ENCODE results near the gene GANC. TPM values are rescaled to one million over a fixed set of nuclear protein-coding genes. Genes with fewer than 3 reads are reported as not detected.

Gene GANC
- total RNA-seq, 4 donors from 2014 or later: 24.3 to 35.5 (median 34.2) TPM

DNA sequence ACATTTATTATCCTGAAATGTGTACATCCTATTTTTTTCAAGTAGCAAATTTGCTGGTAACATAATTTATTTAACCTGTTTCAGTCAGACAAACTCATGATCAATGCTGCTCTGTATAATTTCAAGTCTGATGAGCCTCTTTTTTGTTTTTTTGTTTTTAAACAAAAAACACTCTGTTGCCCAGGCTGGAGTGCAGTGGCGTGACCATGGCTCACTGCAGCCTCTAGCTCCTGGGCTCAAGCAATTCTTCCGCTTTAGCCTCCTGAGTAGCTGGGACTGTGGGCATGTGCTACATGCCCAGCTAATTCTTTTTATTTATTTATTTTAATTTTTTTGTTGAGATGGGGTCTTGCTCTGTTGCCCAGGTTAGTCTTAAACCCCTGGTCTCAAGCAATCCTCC is 46.2 kb downstream of the GANC start:
- Histone ChIP-seq H3K27me3 (no peaks in the 10 kb centered on the region), H3K27ac (no peak overlapping the region), H3K4me1 (no peaks in the 10 kb centered on the region), H3K36me3 (peaks cover 0 to 54% (median 0%) of the 10 kb centered on the region in 3 donors), H3K4me3 (no peak overlapping the region), H3K9me3 (no peaks in the 10 kb centered on the region)
- WGBS, 2 donors: 88 to 100% methylated on average over 2 of the region's 2 CpGs
- DNase-seq (ENCODE audit: low spot score in 2 of 2): no peak
- TF ChIP-seq EP300 (IDR thresholded peaks at IDR 0.05) (no peak), POLR2A (IDR thresholded peaks at IDR 0.05) (no peak)
- TF ChIP-seq, protein P1, sequence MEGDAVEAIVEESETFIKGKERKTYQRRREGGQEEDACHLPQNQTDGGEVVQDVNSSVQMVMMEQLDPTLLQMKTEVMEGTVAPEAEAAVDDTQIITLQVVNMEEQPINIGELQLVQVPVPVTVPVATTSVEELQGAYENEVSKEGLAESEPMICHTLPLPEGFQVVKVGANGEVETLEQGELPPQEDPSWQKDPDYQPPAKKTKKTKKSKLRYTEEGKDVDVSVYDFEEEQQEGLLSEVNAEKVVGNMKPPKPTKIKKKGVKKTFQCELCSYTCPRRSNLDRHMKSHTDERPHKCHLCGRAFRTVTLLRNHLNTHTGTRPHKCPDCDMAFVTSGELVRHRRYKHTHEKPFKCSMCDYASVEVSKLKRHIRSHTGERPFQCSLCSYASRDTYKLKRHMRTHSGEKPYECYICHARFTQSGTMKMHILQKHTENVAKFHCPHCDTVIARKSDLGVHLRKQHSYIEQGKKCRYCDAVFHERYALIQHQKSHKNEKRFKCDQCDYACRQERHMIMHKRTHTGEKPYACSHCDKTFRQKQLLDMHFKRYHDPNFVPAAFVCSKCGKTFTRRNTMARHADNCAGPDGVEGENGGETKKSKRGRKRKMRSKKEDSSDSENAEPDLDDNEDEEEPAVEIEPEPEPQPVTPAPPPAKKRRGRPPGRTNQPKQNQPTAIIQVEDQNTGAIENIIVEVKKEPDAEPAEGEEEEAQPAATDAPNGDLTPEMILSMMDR (IDR thresholded peaks at IDR 0.05): no peak

DNA sequence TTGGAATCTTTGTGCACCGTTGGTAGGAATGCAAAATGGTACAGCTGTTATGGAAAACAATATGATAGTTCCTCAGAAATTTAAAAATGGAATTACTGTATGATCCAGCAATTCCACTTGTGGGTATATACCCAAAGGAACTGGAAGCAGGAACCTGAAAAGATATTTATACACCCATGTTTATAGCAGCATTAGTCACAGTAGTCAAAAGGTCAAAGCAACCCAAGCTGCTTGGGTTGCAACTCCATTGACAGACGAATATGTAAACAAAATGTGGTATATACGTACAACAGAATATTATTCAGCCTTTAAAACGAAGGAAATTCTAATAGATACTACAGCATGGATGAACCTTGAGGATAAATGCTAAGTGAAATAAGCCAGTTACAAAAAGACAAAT is 51.3 kb downstream of the GANC start:
- Histone ChIP-seq H3K4me3 (no peak overlapping the region), H3K27me3 (no peaks in the 10 kb centered on the region), H3K4me1 (no peaks in the 10 kb centered on the region), H3K36me3 (peaks cover 0 to 82% (median 0%) of the 10 kb centered on the region in 3 donors), H3K9me3 (no peaks in the 10 kb centered on the region), H3K27ac (no peak overlapping the region)
- TF ChIP-seq, protein P1 (IDR thresholded peaks at IDR 0.05): no peak
- TF ChIP-seq EP300 (IDR thresholded peaks at IDR 0.05): no peak
- TF ChIP-seq POLR2A (IDR thresholded peaks at IDR 0.05): no peak
- no peak for DNase-seq (ENCODE audit: low spot score in 2 of 2)
- 54 to 68% methylated on average over 4 of the region's 4 CpGs for WGBS, 2 donors

DNA sequence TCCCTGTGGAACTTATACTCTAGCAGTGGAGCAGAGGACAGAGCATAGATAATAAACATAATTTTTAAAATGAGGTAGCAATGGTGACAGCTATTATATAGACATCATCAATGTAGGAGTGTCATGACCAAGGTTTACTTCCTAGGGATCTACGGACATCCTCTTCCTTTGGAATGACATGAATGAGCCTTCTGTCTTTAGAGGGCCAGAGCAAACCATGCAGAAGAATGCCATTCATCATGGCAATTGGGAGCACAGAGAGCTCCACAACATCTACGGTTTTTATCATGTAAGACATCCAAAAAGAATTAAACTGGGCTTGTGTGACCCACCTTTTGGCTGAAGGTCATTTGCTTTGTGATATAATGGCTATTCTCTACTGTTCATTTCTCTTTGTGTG is 56.2 kb downstream of the GANC start:
- Histone ChIP-seq H3K9me3 (no peaks in the 10 kb centered on the region), H3K27me3 (no peaks in the 10 kb centered on the region), H3K27ac (no peak overlapping the region), H3K4me3 (no peak overlapping the region), H3K36me3 (peaks cover 0 to 72% (median 0%) of the 10 kb centered on the region in 3 donors), H3K4me1 (no peaks in the 10 kb centered on the region)
- WGBS, 2 donors: 47 to 50% methylated on average over 2 of the region's 2 CpGs
- TF ChIP-seq, protein P1 (IDR thresholded peaks at IDR 0.05): no peak
- TF ChIP-seq EP300 (IDR thresholded peaks at IDR 0.05) (no peak), POLR2A (IDR thresholded peaks at IDR 0.05) (no peak)
- DNase-seq (ENCODE audit: low spot score in 2 of 2): no peak

DNA sequence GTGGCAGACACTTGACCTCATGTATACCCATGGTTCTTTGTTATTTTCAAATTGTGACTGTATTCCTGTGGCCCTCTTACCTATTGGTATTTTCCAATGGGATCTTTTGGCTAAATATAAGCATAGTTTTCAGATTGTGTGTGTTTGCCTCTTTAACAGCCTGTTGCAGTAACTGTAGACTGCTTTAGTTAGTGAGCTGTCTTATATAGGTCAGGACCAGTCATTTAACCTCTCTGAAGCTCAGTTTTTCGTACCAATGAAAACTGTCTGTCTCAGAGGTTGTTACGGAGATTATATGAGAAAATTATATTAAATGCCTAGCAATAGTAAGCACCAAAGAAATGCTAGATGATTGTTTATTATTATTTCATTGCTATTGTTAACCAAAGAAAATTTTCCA is 57.0 kb downstream of the GANC start:
- Histone ChIP-seq H3K27me3 (no peaks in the 10 kb centered on the region), H3K36me3 (peaks cover 0 to 72% (median 0%) of the 10 kb centered on the region in 3 donors), H3K9me3 (peaks cover 0 to 8% (median 1%) of the 10 kb centered on the region in 4 donors), H3K27ac (no peak overlapping the region), H3K4me3 (no peak overlapping the region), H3K4me1 (no peaks in the 10 kb centered on the region)
- TF ChIP-seq EP300 (IDR thresholded peaks at IDR 0.05) (no peak), POLR2A (IDR thresholded peaks at IDR 0.05) (no peak)
- TF ChIP-seq, protein P1 (IDR thresholded peaks at IDR 0.05): no peak
- 63 to 82% methylated on average over 2 of the region's 2 CpGs for WGBS, 2 donors
- DNase-seq (ENCODE audit: low spot score in 2 of 2): no peak

DNA sequence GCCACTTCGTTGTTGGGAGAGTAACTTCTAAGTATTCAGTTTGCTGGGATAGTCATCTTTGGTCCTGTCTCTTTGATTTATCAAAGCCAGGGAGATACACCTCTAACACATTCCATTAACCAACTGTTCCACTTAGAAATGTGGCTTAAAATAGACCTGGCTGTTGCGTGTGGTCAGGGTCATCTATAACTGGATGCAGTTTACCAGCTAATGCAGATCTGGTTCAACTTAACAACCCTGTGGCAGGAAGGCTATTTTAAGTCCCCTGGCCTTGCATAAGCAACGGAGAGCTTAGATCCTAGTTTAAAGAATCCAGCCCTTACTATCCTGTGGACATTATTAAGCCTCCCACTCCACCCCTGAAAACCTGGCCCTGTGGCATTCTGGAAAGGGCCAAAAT is 58.2 kb downstream of the GANC start:
- peaks cover 0 to 17% (median 4%) of the 10 kb centered on the region in 4 donors for H3K9me3 ChIP-seq
- no peaks in the 10 kb centered on the region for H3K4me1 ChIP-seq
- no peak for DNase-seq (ENCODE audit: low spot score in 2 of 2)
- TF ChIP-seq EP300 (IDR thresholded peaks at IDR 0.05): no peak
- TF ChIP-seq, protein P1 (IDR thresholded peaks at IDR 0.05): no peak
- no peak for TF ChIP-seq POLR2A (IDR thresholded peaks at IDR 0.05)
- H3K27me3 ChIP-seq: no peaks in the 10 kb centered on the region
- no peak overlapping the region for H3K27ac ChIP-seq
- no peak overlapping the region for H3K4me3 ChIP-seq
- peaks cover 0 to 66% (median 0%) of the 10 kb centered on the region in 3 donors for H3K36me3 ChIP-seq
- WGBS, 2 donors: 74 to 75% methylated on average over 3 of the region's 3 CpGs
